ENCODE results near the gene TSPAN11. TPM values are rescaled to one million over a fixed set of nuclear protein-coding genes. Genes with fewer than 3 reads are reported as not detected.

The TSPAN11 gene
- total RNA-seq, 4 donors from 2014 or later: 0.12 to 1.4 (median 1.2) TPM

GRCh38 chr12:30992381-30992780 lies 65.8 kb downstream of the TSPAN11 start:
- TF ChIP-seq CTCF (IDR thresholded peaks at IDR 0.05): no peak
- no peak for ATAC-seq (ENCODE audit: low FRiP score)
- no peak for DNase-seq (ENCODE audit: low spot score)

- no peak for DNase-seq (ENCODE audit: low spot score)
- TF ChIP-seq CTCF (IDR thresholded peaks at IDR 0.05): no peak
- no peak for ATAC-seq (ENCODE audit: low FRiP score)
Observed at GRCh38 chr12:30993766-30994165, 67.2 kb downstream of the TSPAN11 start.

GRCh38 chr12:30994274-30994673 lies 67.7 kb downstream of the TSPAN11 start:
- ATAC-seq (ENCODE audit: low FRiP score): no peak
- DNase-seq (ENCODE audit: low spot score): no peak
- TF ChIP-seq CTCF (IDR thresholded peaks at IDR 0.05): no peak

- TF ChIP-seq CTCF (IDR thresholded peaks at IDR 0.05): no peak
- ATAC-seq (ENCODE audit: low FRiP score) (no peak), DNase-seq (ENCODE audit: low spot score) (no peak)
Observed at GRCh38 chr12:30996255-30996654, 69.7 kb downstream of the TSPAN11 start.

- no peak for TF ChIP-seq CTCF (IDR thresholded peaks at IDR 0.05)
- no peak for DNase-seq (ENCODE audit: low spot score)
- no peak for ATAC-seq (ENCODE audit: low FRiP score)
Observed at GRCh38 chr12:30996752-30997151, 70.2 kb downstream of the TSPAN11 start.

- DNase-seq (ENCODE audit: low spot score): no peak
- no peak for ATAC-seq (ENCODE audit: low FRiP score)
- TF ChIP-seq CTCF (IDR thresholded peaks at IDR 0.05): no peak
Observed at GRCh38 chr12:30997685-30998440, 71.3 kb downstream of the TSPAN11 start.

- DNase-seq (ENCODE audit: low spot score): no peak
- no peak for ATAC-seq (ENCODE audit: low FRiP score)
- TF ChIP-seq CTCF (IDR thresholded peaks at IDR 0.05): no peak
Observed at GRCh38 chr12:30999011-30999410, 72.5 kb downstream of the TSPAN11 start.
